Neural crest cell (in vitro differentiated cells): ENCODE measurements around the gene GPR179. TPM values are rescaled to one million over a fixed set of nuclear protein-coding genes. Genes with fewer than 3 reads are reported as not detected.

Source experiments
- DNase-seq: peaks from one replicate; pipeline ENCODE4 v3.0.0; 2021; ENCODE audit warnings: low read depth, mixed read lengths, low spot score
- H3K27ac Mint-ChIP-seq: one replicate; pipeline ENCODE4 v1.8.0; 2021; ENCODE audit warnings: mild to moderate bottlenecking, mixed read lengths; ENCODE audit not compliant: unreplicated experiment
- H3K27me3 Mint-ChIP-seq: 2 replicates; pipeline ENCODE4 v1.8.0; 2021; ENCODE audit warnings: low read depth, mild to moderate bottlenecking, mixed read lengths
- H3K36me3 Mint-ChIP-seq: 2 replicates; pipeline ENCODE4 v1.8.0; 2021; ENCODE audit warnings: low read depth, mild to moderate bottlenecking, mixed read lengths
- H3K4me1 Mint-ChIP-seq: 2 replicates; pipeline ENCODE4 v1.8.0; 2021; ENCODE audit warnings: mixed read lengths
- H3K4me3 Mint-ChIP-seq: one replicate; pipeline ENCODE4 v1.8.0; 2021; ENCODE audit warnings: mild to moderate bottlenecking, mixed read lengths
- H3K9me3 Mint-ChIP-seq: 2 replicates; pipeline ENCODE4 v1.8.0; 2021; ENCODE audit warnings: mixed read lengths
- total RNA-seq: library from RNA; stranded (reverse); gene quantifications from 2 replicates; pipeline ENCODE4 v1.2.1, GENCODE V29; 2021
- TF ChIP-seq, protein P1 (sequence below): fragments of 200-600 bp; sonication (generic); conservative IDR thresholded peaks from 2 replicates; pipeline ENCODE4 v1.5.0; 2021; ENCODE audit warnings: antibody characterized with exemption, mild to moderate bottlenecking

The GPR179 gene
- total RNA-seq, 1 donor from 2014 or later = 0.07 TPM

DNA sequence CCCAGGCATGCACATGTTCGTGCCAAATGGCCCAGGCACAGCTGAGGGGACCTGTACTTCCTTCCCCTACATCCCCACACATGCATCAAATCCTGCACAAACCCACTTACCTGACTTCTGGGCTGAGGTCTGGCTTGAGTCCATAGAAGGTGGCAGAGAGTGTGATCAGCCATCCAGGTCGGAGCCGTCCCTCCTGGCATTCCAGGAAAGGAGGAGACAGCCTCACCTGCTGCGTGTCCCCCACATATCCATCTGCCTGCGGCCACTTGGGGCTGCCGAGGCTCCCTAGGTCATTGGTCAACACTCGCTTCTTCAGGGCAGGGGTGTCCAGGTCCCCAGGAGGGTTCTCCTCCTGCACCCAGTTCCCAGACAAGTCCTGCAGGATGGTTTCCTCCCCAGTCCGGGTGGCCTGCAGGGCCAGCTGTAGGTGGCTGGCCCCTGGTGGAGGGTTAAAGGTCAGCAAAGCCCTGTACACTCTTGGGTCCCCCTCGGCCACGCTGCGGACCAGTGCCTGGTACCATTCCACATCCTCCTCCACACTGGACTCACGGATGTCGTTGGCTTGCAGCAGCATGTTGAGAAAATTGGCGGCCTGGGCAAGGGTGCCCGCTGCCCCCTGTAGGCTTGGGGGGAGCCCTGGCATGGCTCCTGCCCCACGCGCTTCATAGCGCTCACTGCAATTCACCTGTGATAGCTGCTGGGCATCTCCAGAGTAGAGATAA lies 709 bp downstream of the GPR179 start:
- no peak overlapping the region for H3K27ac Mint-ChIP-seq
- H3K36me3 Mint-ChIP-seq = no peaks in the 10 kb centered on the region
- no peaks in the 10 kb centered on the region for H3K4me1 Mint-ChIP-seq
- no peak for DNase-seq
- TF ChIP-seq, protein P1, sequence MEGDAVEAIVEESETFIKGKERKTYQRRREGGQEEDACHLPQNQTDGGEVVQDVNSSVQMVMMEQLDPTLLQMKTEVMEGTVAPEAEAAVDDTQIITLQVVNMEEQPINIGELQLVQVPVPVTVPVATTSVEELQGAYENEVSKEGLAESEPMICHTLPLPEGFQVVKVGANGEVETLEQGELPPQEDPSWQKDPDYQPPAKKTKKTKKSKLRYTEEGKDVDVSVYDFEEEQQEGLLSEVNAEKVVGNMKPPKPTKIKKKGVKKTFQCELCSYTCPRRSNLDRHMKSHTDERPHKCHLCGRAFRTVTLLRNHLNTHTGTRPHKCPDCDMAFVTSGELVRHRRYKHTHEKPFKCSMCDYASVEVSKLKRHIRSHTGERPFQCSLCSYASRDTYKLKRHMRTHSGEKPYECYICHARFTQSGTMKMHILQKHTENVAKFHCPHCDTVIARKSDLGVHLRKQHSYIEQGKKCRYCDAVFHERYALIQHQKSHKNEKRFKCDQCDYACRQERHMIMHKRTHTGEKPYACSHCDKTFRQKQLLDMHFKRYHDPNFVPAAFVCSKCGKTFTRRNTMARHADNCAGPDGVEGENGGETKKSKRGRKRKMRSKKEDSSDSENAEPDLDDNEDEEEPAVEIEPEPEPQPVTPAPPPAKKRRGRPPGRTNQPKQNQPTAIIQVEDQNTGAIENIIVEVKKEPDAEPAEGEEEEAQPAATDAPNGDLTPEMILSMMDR = no peak
- no peak overlapping the region for H3K4me3 Mint-ChIP-seq
- H3K27me3 Mint-ChIP-seq = no peaks in the 10 kb centered on the region
- H3K9me3 Mint-ChIP-seq = no peaks in the 10 kb centered on the region

DNA sequence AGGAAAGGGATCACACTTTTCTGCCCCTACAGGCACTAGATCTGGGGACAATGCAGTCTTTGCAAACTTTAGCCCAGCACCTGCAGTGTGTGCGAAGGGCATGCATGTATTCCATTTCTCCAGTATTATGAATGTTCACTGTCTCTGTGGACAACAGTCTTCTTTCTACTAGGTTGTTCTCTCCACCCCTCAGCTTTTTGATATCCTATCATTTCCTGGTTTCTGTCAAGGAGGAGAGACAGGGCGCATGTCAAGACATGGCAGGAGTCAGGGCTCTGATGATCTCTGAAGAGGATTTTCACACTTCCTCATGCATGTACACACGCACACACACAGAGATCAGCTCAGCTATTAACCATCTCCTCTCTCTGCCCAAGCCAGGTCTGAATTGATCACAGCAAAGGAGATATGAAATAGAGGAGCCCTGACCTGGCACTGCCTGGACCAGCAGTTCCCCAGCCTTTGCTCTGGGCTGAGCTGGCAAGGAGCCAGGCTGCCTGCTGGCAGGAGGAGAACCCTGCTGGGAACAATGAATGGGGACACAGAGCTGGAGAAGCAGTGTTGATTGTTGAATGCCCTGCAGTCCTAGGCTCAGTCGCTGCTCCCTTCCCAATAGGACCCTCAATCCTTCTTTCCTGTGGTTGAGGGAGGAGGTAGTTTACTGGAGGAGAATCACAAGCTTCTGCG lies 2.6 kb downstream of the GPR179 start:
- Mint-ChIP-seq H3K9me3 (no peaks in the 10 kb centered on the region), H3K27me3 (no peaks in the 10 kb centered on the region), H3K36me3 (no peaks in the 10 kb centered on the region), H3K27ac (no peak overlapping the region), H3K4me3 (no peak overlapping the region), H3K4me1 (no peaks in the 10 kb centered on the region)
- TF ChIP-seq, protein P1 = no peak
- no peak for DNase-seq

DNA sequence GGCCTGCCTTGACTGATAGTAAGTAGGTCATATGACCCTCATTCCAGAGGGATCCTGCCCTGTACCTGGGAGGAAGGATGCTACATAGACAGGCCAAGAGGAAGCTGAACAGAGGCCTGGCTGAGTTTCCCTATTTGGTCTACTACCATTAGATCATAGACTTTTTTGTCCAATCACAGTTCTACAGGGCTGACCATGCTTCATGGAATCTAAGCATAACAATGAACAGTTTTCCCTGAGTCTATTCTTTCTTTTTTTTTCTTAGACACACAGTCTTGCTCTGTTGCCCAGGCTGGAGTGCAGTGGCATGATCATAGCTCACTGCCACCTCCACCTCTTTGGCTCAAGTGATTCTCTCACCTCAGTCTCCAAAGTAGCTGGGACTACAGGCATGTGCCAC lies 3.9 kb downstream of the GPR179 start:
- Mint-ChIP-seq H3K27me3 (no peaks in the 10 kb centered on the region), H3K36me3 (no peaks in the 10 kb centered on the region), H3K4me3 (no peak overlapping the region), H3K9me3 (no peaks in the 10 kb centered on the region), H3K4me1 (no peaks in the 10 kb centered on the region), H3K27ac (no peak overlapping the region)
- TF ChIP-seq, protein P1 = no peak
- no peak for DNase-seq

DNA sequence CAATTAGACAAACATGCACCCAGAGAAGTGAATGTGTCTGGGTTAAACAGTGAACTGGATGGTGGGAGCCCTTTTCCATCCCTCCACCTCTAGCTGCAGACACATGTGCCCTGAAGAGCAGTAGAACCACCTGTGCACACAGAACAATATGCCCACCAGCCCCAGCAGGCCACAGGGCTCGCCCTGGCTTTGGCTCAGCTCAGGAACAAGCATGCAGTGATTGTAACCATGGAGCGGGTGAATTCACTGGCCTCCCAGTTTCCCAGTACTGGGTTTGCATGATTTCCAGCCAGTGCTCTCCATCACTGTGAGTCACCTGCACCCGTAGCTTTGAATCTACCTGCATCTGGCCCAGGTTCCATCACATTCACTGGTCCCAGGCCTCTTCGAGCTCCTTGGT lies 5.2 kb downstream of the GPR179 start:
- no peak for DNase-seq
- Mint-ChIP-seq H3K4me1 (no peaks in the 10 kb centered on the region), H3K9me3 (no peaks in the 10 kb centered on the region), H3K36me3 (no peaks in the 10 kb centered on the region), H3K27ac (no peak overlapping the region), H3K27me3 (no peaks in the 10 kb centered on the region), H3K4me3 (no peak overlapping the region)
- TF ChIP-seq, protein P1 = no peak

DNA sequence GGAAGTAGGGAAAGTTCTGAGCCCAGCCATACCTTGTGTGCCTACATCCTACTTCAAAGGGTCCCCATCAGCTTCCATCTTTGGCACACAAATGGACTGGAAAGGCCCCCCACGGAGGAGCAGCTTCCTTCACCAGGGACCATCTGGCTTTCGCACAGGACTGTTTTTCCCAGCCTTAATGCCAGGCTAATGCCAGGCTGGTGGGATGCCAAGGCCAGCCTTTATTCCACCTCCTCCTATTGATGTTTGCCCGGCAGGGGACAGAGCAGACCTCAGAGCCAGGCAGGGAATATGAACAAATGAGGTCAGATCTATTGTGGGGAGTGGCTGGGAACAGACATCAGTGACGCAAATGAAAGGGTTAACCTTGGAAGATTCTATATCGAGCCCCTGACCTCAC lies 5.7 kb downstream of the GPR179 start:
- no peaks in the 10 kb centered on the region for H3K4me1 Mint-ChIP-seq
- no peak overlapping the region for H3K27ac Mint-ChIP-seq
- no peaks in the 10 kb centered on the region for H3K9me3 Mint-ChIP-seq
- TF ChIP-seq, protein P1 = no peak
- H3K36me3 Mint-ChIP-seq = no peaks in the 10 kb centered on the region
- DNase-seq = no peak
- H3K4me3 Mint-ChIP-seq = no peak overlapping the region
- H3K27me3 Mint-ChIP-seq = no peaks in the 10 kb centered on the region
